ENCODE measurements around the gene HS6ST2. TPM values are rescaled to one million over a fixed set of nuclear protein-coding genes. Genes with fewer than 3 reads are reported as not detected.

The HS6ST2 gene
- total and polyA plus RNA-seq, 10 of the 15 experiments (the other 5 are each of a cell fraction or from before 2014, with no cell fraction given) = not detected

DNA sequence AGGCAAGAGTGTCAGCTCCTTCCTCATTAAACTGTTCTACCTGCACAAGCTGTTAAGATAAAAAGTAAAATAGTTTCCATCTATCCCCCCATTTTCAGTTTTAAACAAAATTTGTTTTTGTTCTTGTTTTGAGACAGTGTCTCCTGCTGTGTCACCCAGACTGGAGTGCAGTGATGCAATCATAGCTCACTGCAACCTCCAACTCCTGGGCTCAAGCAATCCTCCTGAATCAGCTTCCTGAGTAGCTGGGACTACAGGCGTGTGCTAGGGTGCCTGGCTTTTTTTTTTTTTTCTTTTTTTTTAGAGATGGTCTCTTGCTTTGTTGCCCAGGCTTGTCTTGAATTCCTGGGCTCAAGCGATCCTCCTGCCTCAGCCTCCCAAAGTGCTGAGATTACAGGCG lies 105.4 kb downstream of the HS6ST2 start (continued):
- TF ChIP-seq MYC (IDR thresholded peaks at IDR 0.05; ENCODE audit: insufficient read depth, insufficient read length, insufficient replicate concordance, low read length, severe bottlenecking) = no peak

DNA sequence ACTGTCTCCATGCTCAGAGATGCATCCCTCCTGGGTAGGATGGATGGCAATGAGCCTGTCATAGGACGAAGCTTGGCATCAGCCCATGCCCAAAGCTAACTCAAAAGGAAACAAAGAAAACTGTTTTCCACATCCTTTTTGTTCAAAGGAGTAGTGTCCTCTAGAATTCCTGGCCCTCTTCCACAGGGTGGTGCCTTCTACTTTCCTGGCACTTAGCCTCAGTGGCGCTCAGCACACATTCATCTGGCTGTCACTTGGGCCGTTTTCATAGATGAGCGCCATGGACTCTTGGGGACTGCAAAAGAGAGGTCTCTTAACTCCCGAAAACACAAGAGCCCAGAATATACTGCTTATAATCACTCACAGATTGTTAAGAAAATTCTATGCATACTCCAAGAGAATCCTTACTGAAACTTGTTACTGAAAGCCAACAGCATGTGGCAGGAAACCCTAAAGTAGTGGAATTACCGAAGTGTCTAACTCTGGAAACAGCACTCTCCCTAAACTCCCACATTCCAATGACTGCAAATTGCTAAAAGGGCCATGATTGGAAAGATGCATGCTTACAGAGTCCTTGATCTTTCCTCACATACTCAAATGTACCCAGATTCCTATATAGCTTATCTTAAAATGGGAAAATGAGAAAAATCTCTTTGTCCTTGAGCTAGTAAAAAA lies 110.0 kb downstream of the HS6ST2 start:
- no peak for DNase-seq (ENCODE audit: low read depth, low spot score)
- H3K9ac ChIP-seq (ENCODE audit: control insufficient read depth, insufficient read depth, low read length) = no peak overlapping the region
- no peaks in the 10 kb centered on the region for H3K9me3 ChIP-seq (replicated peaks; ENCODE audit: control insufficient read depth, insufficient read depth, low read length)
- no peak overlapping the region for H3K4me2 ChIP-seq (ENCODE audit: control insufficient read depth, insufficient read depth)
- FAIRE-seq = no peak
- CTCF ChIA-PET = interaction anchor here (1.1 kb wide), 1 partner anchor 11 kb away, joined by 3 read pairs; no protein-coding TSS in a partner anchor
- no TSS peak for BruUV-seq (replicated peaks)
- SMC1A ChIA-PET (ENCODE audit: uncharacterized antibody, unreplicated experiment) = no interaction called here
- no peak overlapping the region for H2AFZ ChIP-seq (ENCODE audit: control insufficient read depth, low read depth, low read length)
- no peaks in the 10 kb centered on the region for H3K4me1 ChIP-seq (ENCODE audit: control insufficient read depth, insufficient read depth, low read length)
- ATAC-seq = no peak
- H3K36me3 ChIP-seq (ENCODE audit: control insufficient read depth in 2 of 2, insufficient read depth in 2 of 2, low read length in 1 of 2) = no peaks in the 10 kb centered on the region
- H4K20me1 ChIP-seq (ENCODE audit: control insufficient read depth, insufficient read depth) = no peaks in the 10 kb centered on the region
- H3K79me2 ChIP-seq (ENCODE audit: control insufficient read depth, insufficient read depth, low read length) = no peaks in the 10 kb centered on the region
- H3K27me3 ChIP-seq (replicated peaks in 1 of 2; ENCODE audit: control insufficient read depth in 2 of 2, insufficient read depth in 2 of 2, low read length in 1 of 2) = 0 out of 4 replicates have a peak, but pooled peaks cover 0 to 4% of the 10 kb centered on the region in 2 experiments
- no peak overlapping the region for H3K27ac ChIP-seq (ENCODE audit: control insufficient read depth, insufficient read depth)
- 1% methylated on average over 6 of the region's 6 CpGs for WGBS (ENCODE audit: insufficient coverage, insufficient replicate concordance, low lambda C conversion rate, missing lambda C conversion rate)
- H3K4me3 ChIP-seq = no peak overlapping the region
- RAD21 ChIA-PET (ENCODE audit: unreplicated experiment) = no interaction called here
- in situ Hi-C loops (cut with MboI) = no loop called here
- intact Hi-C loops (cut with micrococcal nuclease; ENCODE audit: unreplicated experiment) = no loop called here
- POLR2A ChIA-PET = no interaction called here
- TF ChIP-seq, protein P1, sequence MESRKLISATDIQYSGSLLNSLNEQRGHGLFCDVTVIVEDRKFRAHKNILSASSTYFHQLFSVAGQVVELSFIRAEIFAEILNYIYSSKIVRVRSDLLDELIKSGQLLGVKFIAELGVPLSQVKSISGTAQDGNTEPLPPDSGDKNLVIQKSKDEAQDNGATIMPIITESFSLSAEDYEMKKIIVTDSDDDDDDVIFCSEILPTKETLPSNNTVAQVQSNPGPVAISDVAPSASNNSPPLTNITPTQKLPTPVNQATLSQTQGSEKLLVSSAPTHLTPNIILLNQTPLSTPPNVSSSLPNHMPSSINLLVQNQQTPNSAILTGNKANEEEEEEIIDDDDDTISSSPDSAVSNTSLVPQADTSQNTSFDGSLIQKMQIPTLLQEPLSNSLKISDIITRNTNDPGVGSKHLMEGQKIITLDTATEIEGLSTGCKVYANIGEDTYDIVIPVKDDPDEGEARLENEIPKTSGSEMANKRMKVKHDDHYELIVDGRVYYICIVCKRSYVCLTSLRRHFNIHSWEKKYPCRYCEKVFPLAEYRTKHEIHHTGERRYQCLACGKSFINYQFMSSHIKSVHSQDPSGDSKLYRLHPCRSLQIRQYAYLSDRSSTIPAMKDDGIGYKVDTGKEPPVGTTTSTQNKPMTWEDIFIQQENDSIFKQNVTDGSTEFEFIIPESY (IDR thresholded peaks at IDR 0.05) = no peak
- TF ChIP-seq, protein P2, sequence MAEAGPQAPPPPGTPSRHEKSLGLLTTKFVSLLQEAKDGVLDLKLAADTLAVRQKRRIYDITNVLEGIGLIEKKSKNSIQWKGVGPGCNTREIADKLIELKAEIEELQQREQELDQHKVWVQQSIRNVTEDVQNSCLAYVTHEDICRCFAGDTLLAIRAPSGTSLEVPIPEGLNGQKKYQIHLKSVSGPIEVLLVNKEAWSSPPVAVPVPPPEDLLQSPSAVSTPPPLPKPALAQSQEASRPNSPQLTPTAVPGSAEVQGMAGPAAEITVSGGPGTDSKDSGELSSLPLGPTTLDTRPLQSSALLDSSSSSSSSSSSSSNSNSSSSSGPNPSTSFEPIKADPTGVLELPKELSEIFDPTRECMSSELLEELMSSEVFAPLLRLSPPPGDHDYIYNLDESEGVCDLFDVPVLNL (IDR thresholded peaks at IDR 0.05; ENCODE audit: low read depth, low read length) = no peak
- no peak for TF ChIP-seq BCL11A (IDR thresholded peaks at IDR 0.05; ENCODE audit: low read depth, low read length)
- no peak for TF ChIP-seq POU2F2 (IDR thresholded peaks at IDR 0.05; ENCODE audit: borderline replicate concordance, low read depth, low read length)
- TF ChIP-seq WRNIP1 (IDR thresholded peaks at IDR 0.05; ENCODE audit: borderline replicate concordance, low read depth, low read length) = no peak
- no peak for TF ChIP-seq TBL1XR1 (IDR thresholded peaks at IDR 0.05; ENCODE audit: low read depth, low read length)
- TF ChIP-seq ZNF274 (IDR thresholded peaks at IDR 0.05; ENCODE audit: insufficient read depth, insufficient read length) = no peak
- TF ChIP-seq EGR1 (IDR thresholded peaks at IDR 0.05; ENCODE audit: borderline replicate concordance in 1 of 2, low read depth in 2 of 2, low read length in 2 of 2) = no peak
- TF ChIP-seq, protein P3, sequence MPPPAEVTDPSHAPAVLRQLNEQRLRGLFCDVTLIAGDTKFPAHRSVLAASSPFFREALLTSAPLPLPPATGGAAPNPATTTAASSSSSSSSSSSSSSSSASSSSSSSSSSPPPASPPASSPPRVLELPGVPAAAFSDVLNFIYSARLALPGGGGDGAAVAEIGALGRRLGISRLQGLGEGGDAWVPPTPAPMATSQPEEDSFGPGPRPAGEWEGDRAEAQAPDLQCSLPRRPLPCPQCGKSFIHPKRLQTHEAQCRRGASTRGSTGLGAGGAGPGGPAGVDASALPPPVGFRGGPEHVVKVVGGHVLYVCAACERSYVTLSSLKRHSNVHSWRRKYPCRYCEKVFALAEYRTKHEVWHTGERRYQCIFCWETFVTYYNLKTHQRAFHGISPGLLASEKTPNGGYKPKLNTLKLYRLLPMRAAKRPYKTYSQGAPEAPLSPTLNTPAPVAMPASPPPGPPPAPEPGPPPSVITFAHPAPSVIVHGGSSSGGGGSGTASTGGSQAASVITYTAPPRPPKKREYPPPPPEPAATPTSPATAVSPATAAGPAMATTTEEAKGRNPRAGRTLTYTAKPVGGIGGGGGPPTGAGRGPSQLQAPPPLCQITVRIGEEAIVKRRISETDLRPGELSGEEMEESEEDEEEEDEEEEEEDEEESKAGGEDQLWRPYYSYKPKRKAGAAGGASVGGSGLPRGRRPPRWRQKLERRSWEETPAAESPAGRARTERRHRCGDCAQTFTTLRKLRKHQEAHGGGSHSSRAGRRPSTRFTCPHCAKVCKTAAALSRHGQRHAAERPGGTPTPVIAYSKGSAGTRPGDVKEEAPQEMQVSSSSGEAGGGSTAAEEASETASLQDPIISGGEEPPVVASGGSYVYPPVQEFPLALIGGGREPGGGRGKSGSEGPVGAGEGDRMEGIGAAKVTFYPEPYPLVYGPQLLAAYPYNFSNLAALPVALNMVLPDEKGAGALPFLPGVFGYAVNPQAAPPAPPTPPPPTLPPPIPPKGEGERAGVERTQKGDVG (CRISPR knock-in tag; IDR thresholded peaks at IDR 0.05) = no peak
- TF ChIP-seq EP300 (IDR thresholded peaks at IDR 0.05; ENCODE audit: borderline replicate concordance in 1 of 2, control insufficient read depth in 1 of 2, low read depth in 2 of 2, low read length in 2 of 2) = no peak

Measured in GM12878 (cell line).